Head of caudate nucleus (tissue), 42 donors: ENCODE measurements around the gene EIF2B2.

ENCODE experiments used
- DNase-seq, 42 donors: peaks; one replicate each; pipeline versions ENCODE4 v3.0.0 to v3.0.0-alpha.2; 2020 to 2021; ENCODE audit warnings: mixed read lengths in 7 of 42
- intact Hi-C: fragments of 100-400 bp; cut with DNase I; formaldehyde crosslinking; loops from one replicate; pipeline ENCODE4 v1.15.0; 2022

The EIF2B2 gene

GRCh38 chr14:75022655-75023054 is 19.9 kb downstream of the EIF2B2 start:
- DNase-seq = no peak
- intact Hi-C loops = no loop called here

GRCh38 chr14:75023108-75023507 is 20.4 kb downstream of the EIF2B2 start:
- intact Hi-C loops = no loop called here
- no peak for DNase-seq

DNA sequence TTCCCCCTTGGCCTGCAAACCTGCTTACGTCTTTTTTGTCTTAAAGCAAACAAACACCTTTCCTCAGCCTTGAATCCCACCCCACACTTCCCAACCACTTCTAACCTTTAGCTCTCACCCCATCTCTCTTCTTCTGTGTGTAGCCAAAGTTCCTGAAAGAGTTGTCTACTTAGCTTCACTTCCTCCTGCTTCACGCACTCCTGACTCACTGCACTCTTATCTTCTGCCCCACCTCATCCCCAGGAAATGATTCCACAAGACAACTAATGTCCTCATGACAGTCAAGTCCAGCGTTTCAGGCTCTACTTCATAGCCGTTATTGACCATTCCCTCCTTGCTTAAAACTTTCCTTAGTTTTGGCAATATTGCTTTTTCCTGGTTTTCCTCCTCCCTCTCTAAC is 22.4 kb downstream of the EIF2B2 start:
- no peak for DNase-seq
- intact Hi-C loops = no loop called here

- intact Hi-C loops = no loop called here
- DNase-seq = peak in 13 of 42 donors; percentile 7 to 79 (median 47)
Measured at GRCh38 chr14:75025876-75026275, 23.2 kb downstream of the EIF2B2 start.

- DNase-seq = no peak
- intact Hi-C loops = no loop called here
Measured at GRCh38 chr14:75030147-75030546, 27.4 kb downstream of the EIF2B2 start.

DNA sequence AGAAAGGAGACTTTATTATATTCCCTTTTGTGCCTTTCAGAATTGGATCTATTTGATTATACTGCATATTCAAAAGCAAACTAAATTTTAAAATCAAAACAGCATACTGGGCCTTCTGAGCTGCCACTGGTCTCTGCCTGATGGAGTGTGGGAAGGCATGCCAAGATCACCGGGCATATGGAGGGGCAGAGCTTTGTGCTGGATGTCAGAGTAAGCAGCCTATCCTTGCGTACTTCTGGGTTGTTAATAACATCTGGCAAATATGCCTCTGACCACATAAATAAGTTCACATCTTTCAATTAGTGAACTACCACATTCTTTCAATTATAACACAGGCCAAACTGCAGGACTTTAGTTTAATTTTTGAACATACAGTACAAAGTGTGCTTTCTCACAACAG is 30.2 kb downstream of the EIF2B2 start:
- no peak for DNase-seq
- intact Hi-C loops = no loop called here

- no peak for DNase-seq
- intact Hi-C loops = no loop called here
Measured at GRCh38 chr14:75040507-75040906, 37.8 kb downstream of the EIF2B2 start.

- intact Hi-C loops = no loop called here
- no peak for DNase-seq
Measured at GRCh38 chr14:75040959-75041358, 38.2 kb downstream of the EIF2B2 start.

GRCh38 chr14:75041613-75042012 is 38.9 kb downstream of the EIF2B2 start:
- DNase-seq = no peak
- intact Hi-C loops = no loop called here

- DNase-seq = no peak
- intact Hi-C loops = no loop called here
Measured at GRCh38 chr14:75042035-75042434, 39.3 kb downstream of the EIF2B2 start.

- intact Hi-C loops = no loop called here
- no peak for DNase-seq
Measured at GRCh38 chr14:75044322-75044721, 41.6 kb downstream of the EIF2B2 start.

- intact Hi-C loops = no loop called here
- no peak for DNase-seq
Measured at GRCh38 chr14:75044752-75045151, 42.0 kb downstream of the EIF2B2 start.

GRCh38 chr14:75046275-75046674 is 43.6 kb downstream of the EIF2B2 start:
- DNase-seq = no peak
- intact Hi-C loops = no loop called here

GRCh38 chr14:75046899-75047298 is 44.2 kb downstream of the EIF2B2 start:
- intact Hi-C loops = no loop called here
- DNase-seq = no peak

GRCh38 chr14:75047506-75047905 is 44.8 kb downstream of the EIF2B2 start:
- DNase-seq = no peak
- intact Hi-C loops = no loop called here

- DNase-seq = no peak
- intact Hi-C loops = no loop called here
Measured at GRCh38 chr14:75048101-75048500, 45.4 kb downstream of the EIF2B2 start.

GRCh38 chr14:75049136-75049535 is 46.4 kb downstream of the EIF2B2 start:
- DNase-seq = peak in 10 of 42 donors; percentile 13 to 67 (median 33)
- intact Hi-C loops = no loop called here

DNA sequence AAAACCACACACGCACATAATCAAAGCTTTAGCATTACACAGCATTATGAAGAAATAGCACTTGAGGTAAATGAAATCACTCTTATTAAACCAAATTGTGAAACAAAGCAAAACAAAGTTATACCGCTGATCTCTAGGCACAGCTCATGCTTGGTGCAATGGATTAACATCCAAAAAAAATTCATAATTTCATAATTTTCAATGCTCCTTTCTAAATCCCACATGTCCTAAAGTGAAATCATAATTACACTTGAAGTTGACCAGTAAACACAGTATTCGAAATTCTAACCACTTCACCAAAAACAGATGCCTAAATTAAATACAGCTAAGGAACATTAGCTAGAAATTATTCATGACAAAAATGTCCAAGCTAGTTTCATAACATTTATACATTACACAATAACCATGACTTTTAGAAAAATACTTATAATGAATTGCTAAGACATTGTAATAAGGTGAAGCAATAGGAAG is 47.0 kb downstream of the EIF2B2 start:
- intact Hi-C loops = no loop called here
- DNase-seq = no peak

GRCh38 chr14:75050852-75051555 is 48.3 kb downstream of the EIF2B2 start, which contains the start of gene MLH3:
MLH3 (minus strand) TSS chr14:75051467; CDS start chr14:75049655, 1,812 bp downstream.
- intact Hi-C loops = no loop called here
- peak; percentile 68 to 93 (median 86) for DNase-seq

DNA sequence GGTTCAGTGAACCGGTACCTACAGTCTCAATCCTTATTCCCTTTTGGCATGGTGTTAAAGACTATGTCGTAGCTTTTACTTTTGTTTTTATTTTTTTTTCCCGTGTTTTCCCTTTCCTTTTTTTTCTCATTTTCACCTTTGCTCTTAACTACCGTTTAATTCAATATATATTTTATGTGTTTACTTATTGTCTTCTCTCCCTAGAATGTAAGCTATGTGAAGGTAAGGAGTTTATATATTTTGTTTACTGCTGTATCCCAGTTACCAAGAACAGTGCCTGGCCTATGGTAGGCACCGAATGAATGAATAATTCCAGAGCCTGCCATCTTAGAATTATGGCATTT is 48.8 kb downstream of the EIF2B2 start:
- intact Hi-C loops = no loop called here
- DNase-seq = no peak
